Prostate gland (tissue), 2 donors: ENCODE data around the gene MIS18A.

Source experiments
- POLR2A ChIP-seq: fragments of 450-650 bp; IDR thresholded peaks from one replicate; pipeline ENCODE4 v1.6.1; 2016; ENCODE audit warnings: antibody characterized with exemption, mild to moderate bottlenecking
- TF ChIP-seq, protein P1 (sequence below), 4 experiments: fragments of 200-600 bp in 2 of 4; fragments of 450-650 bp in 2 of 4; sonication (generic) in 2 of 4; IDR thresholded peaks; 1 replicate in 3 of 4; 2 replicates in 1 of 4; pipeline ENCODE4 v1.5.1; 2016 to 2019; ENCODE audit warnings: antibody characterized with exemption in 4 of 4, mild to moderate bottlenecking in 2 of 4, moderate library complexity in 2 of 4

DNA sequence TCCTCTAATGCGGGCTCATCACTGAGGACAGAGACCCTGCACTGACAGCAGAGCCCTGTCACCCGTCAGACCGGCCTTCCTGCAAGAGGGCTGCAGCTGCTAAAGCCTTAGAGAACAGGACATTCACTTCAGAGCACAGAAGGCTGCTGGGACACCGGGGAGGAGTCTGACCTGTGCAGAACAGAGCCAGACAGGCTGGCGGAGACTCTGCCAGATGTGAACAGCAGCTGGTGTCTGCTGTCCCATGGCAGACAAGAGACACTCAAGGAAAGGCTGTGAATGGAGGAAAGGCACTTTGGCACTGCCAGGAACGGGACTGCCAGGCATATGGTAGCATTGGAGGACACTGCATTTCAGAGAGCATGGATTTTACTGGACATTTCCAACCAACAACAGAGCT, 41.2 kb upstream of the MIS18A start:
- TF ChIP-seq, protein P1, sequence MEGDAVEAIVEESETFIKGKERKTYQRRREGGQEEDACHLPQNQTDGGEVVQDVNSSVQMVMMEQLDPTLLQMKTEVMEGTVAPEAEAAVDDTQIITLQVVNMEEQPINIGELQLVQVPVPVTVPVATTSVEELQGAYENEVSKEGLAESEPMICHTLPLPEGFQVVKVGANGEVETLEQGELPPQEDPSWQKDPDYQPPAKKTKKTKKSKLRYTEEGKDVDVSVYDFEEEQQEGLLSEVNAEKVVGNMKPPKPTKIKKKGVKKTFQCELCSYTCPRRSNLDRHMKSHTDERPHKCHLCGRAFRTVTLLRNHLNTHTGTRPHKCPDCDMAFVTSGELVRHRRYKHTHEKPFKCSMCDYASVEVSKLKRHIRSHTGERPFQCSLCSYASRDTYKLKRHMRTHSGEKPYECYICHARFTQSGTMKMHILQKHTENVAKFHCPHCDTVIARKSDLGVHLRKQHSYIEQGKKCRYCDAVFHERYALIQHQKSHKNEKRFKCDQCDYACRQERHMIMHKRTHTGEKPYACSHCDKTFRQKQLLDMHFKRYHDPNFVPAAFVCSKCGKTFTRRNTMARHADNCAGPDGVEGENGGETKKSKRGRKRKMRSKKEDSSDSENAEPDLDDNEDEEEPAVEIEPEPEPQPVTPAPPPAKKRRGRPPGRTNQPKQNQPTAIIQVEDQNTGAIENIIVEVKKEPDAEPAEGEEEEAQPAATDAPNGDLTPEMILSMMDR (IDR thresholded peaks at IDR 0.05): no peak
- TF ChIP-seq POLR2A: no peak
